GM23338 (cell line): Measurements from ENCODE around the gene ZBTB8B. TPM values are rescaled to one million over a fixed set of nuclear protein-coding genes. Genes with fewer than 3 reads are reported as not detected.

Source experiments
- ATAC-seq: fragments of 200-7000 bp; cut with Tn5 transposase; 3 replicates; pipeline ENCODE4 v1.9.1; 2020
- DNase-seq: peaks from one replicate; pipeline ENCODE4 v3.0.0-alpha.2; 2015; ENCODE audit warnings: low spot score
- H2AFZ ChIP-seq: fragments of 200-600 bp; sonication (generic); 2 replicates; pipeline ENCODE4 v1.8.0; 2016; ENCODE audit warnings: antibody characterized with exemption, mild to moderate bottlenecking, moderate library complexity
- H3F3A ChIP-seq: fragments of 200-600 bp; sonication (generic); replicated peaks from 2 replicates; pipeline ENCODE4 v1.8.0; 2017; ENCODE audit warnings: antibody characterized with exemption, mixed run types, low read depth
- H3K27ac ChIP-seq: fragments of 200-600 bp; sonication (generic); 2 replicates; pipeline ENCODE4 v1.6.1; 2016; ENCODE audit warnings: low read depth
- H3K27me3 ChIP-seq: fragments of 200-600 bp; sonication (generic); 2 replicates; pipeline ENCODE4 v1.8.0; 2016; ENCODE audit warnings: mild to moderate bottlenecking, mixed run types, moderate library complexity; ENCODE audit not compliant: insufficient read depth
- H3K36me3 ChIP-seq: fragments of 200-600 bp; sonication (generic); 2 replicates; pipeline ENCODE4 v1.8.0; 2016; ENCODE audit warnings: mild to moderate bottlenecking; ENCODE audit not compliant: insufficient read depth
- H3K4me1 ChIP-seq: fragments of 200-600 bp; sonication (generic); 2 replicates; pipeline ENCODE4 v1.8.0; 2016; ENCODE audit warnings: mild to moderate bottlenecking, moderate library complexity; ENCODE audit not compliant: insufficient read depth
- H3K4me2 ChIP-seq: fragments of 200-600 bp; sonication (generic); 2 replicates; pipeline ENCODE4 v1.7.1; 2017; ENCODE audit warnings: mixed run types
- H3K4me3 ChIP-seq: fragments of 200-600 bp; sonication (generic); 2 replicates; pipeline ENCODE4 v1.6.1; 2016; ENCODE audit warnings: mixed run types
- H3K79me2 ChIP-seq: fragments of 200-600 bp; sonication (generic); replicated peaks from 2 replicates; pipeline ENCODE4 v1.8.0; 2017; ENCODE audit warnings: mild to moderate bottlenecking; ENCODE audit not compliant: insufficient read depth
- H3K9me2 ChIP-seq: fragments of 200-600 bp; sonication (generic); 2 replicates; pipeline ENCODE4 v1.8.0; 2017; ENCODE audit not compliant: insufficient read depth
- H4K20me1 ChIP-seq: fragments of 200-600 bp; sonication (generic); replicated peaks from 2 replicates; pipeline ENCODE4 v1.8.0; 2017; ENCODE audit warnings: mild to moderate bottlenecking; ENCODE audit not compliant: insufficient read depth
- H3K27ac Mint-ChIP-seq: 2 replicates; pipeline ENCODE4 v1.8.0; 2020; ENCODE audit warnings: inconsistent platforms, mild to moderate bottlenecking, moderate library complexity, mixed read lengths
- H3K27me3 Mint-ChIP-seq: 3 replicates; pipeline ENCODE4 v1.8.0; 2022; ENCODE audit warnings: low read depth, mild to moderate bottlenecking, moderate library complexity, mixed read lengths, inconsistent platforms; ENCODE audit not compliant: insufficient read depth, poor library complexity
- H3K36me3 Mint-ChIP-seq: 3 replicates; pipeline ENCODE4 v1.8.0; 2021; ENCODE audit warnings: low read depth, mild to moderate bottlenecking, inconsistent platforms, moderate library complexity, mixed read lengths
- H3K4me1 Mint-ChIP-seq: 3 replicates; pipeline ENCODE4 v1.8.0; 2020; ENCODE audit warnings: mild to moderate bottlenecking, inconsistent platforms, mixed read lengths
- H3K4me3 Mint-ChIP-seq: 3 replicates; pipeline ENCODE4 v1.8.0; 2021; ENCODE audit warnings: moderate library complexity, mild to moderate bottlenecking, inconsistent platforms, mixed read lengths
- H3K9me3 Mint-ChIP-seq: 3 replicates; pipeline ENCODE4 v1.8.0; 2020; ENCODE audit warnings: moderate library complexity, mild to moderate bottlenecking, inconsistent platforms, mixed read lengths
- CREB1 ChIP-seq: fragments of 250-450 bp; sonication (Bioruptor Pico); IDR thresholded peaks from 2 replicates; pipeline ENCODE4 v1.5.0; 2020; ENCODE audit warnings: low read depth, mild to moderate bottlenecking, moderate library complexity
- CTCF ChIP-seq, 2 experiments: fragments of 200-600 bp in 1 of 2; sonication (generic) in 1 of 2; conservative IDR thresholded peaks; 2 replicates each; pipeline versions ENCODE4 v1.5.1 to v1.6.1; 2016 to 2017; ENCODE audit warnings: antibody characterized with exemption in 2 of 2, low read depth in 2 of 2, mild to moderate bottlenecking in 2 of 2, moderate library complexity in 1 of 2
- ETS1 ChIP-seq: IDR thresholded peaks from 2 replicates; pipeline ENCODE4 v1.6.1; 2016; ENCODE audit warnings: antibody characterized with exemption
- EZH2 ChIP-seq: fragments of 200-600 bp; sonication (generic); IDR thresholded peaks from one replicate; pipeline ENCODE4 v1.8.0; 2017; ENCODE audit warnings: antibody characterized with exemption, mild to moderate bottlenecking, low read depth; ENCODE audit not compliant: unreplicated experiment
- EZH2phosphoT487 ChIP-seq: fragments of 200-600 bp; sonication (generic); IDR thresholded peaks from one replicate; pipeline ENCODE4 v1.8.1; 2018; ENCODE audit warnings: antibody characterized with exemption; ENCODE audit not compliant: unreplicated experiment
- JUNB ChIP-seq: IDR thresholded peaks from one replicate; pipeline ENCODE4 v1.6.1; 2016; ENCODE audit warnings: antibody characterized with exemption; ENCODE audit not compliant: unreplicated experiment
- NANOG ChIP-seq: IDR thresholded peaks from 2 replicates; pipeline ENCODE4 v1.6.1; 2016; ENCODE audit warnings: antibody characterized with exemption, borderline replicate concordance
- POLR2AphosphoS5 ChIP-seq: IDR thresholded peaks from 2 replicates; pipeline ENCODE4 v1.6.1; 2016; ENCODE audit warnings: antibody characterized with exemption, low read depth
- REST ChIP-seq: IDR thresholded peaks from one replicate; pipeline ENCODE4 v1.6.1; 2018; ENCODE audit warnings: antibody characterized with exemption; ENCODE audit not compliant: unreplicated experiment
- STAT1 ChIP-seq: IDR thresholded peaks from one replicate; pipeline ENCODE4 v1.6.1; 2016; ENCODE audit warnings: antibody characterized with exemption; ENCODE audit not compliant: unreplicated experiment
- ZNF114 ChIP-seq: fragments of 250-450 bp; sonication (Bioruptor Pico); IDR thresholded peaks from 2 replicates; pipeline ENCODE4 v1.5.0; 2020; ENCODE audit warnings: mild to moderate bottlenecking, moderate library complexity
- ZNF331 ChIP-seq: fragments of 250-450 bp; sonication (Bioruptor Pico); IDR thresholded peaks from 2 replicates; pipeline ENCODE4 v1.5.0; 2020; ENCODE audit warnings: low read depth, mild to moderate bottlenecking, moderate library complexity
- polyA plus RNA-seq: library from polyadenylated mRNA; unstranded; fragments of >200 nt; fragmentation: Nextera tagmentation; extraction: Ambion mirVana; gene quantifications from 2 replicates; pipeline ENCODE4 v1.2.1, GENCODE V29; 2016
- total RNA-seq: library from RNA; depleted of rRNA; stranded (reverse); fragments of >200 nt; shearing (Covaris generic); gene quantifications from 2 replicates; pipeline ENCODE4 v1.2.3, GENCODE V29; 2014

The ZBTB8B gene
- total and polyA plus RNA-seq, 2 experiments from 2014 or later, result 0.95 to 4.2 TPM

GRCh38 chr1:32489774-32490454 lies 25.0 kb downstream of the ZBTB8B start:
- no peak overlapping the region for H3K4me2 ChIP-seq
- no peak overlapping the region for H3K4me3 ChIP-seq
- H3K79me2 ChIP-seq, result no peaks in the 10 kb centered on the region
- Mint-ChIP-seq H3K36me3 (peaks cover 4% of the 10 kb centered on the region), H3K9me3 (no peaks in the 10 kb centered on the region), H3K4me3 (no peak overlapping the region), H3K4me1 (peaks cover 7% of the 10 kb centered on the region; the same call in 2 of the 3 replicates), H3K27me3 (no peaks in the 10 kb centered on the region), H3K27ac (no peak overlapping the region)
- no peaks in the 10 kb centered on the region for H3K4me1 ChIP-seq
- no peak overlapping the region for H3K27ac ChIP-seq
- H3K9me2 ChIP-seq, result no peaks in the 10 kb centered on the region
- H2AFZ ChIP-seq, result no peak overlapping the region
- no peaks in the 10 kb centered on the region for H4K20me1 ChIP-seq
- H3K36me3 ChIP-seq, result no peaks in the 10 kb centered on the region; the same call in 1 of the 2 replicates
- DNase-seq, result no peak
- ATAC-seq, result no peak
- no peak for TF ChIP-seq EZH2phosphoT487
- TF ChIP-seq ZNF331 (CRISPR knock-in tag), result no peak
- no peak for TF ChIP-seq REST
- TF ChIP-seq POLR2AphosphoS5, result no peak
- no peak for TF ChIP-seq CREB1 (CRISPR knock-in tag)
- no peak for TF ChIP-seq STAT1
- no peak for TF ChIP-seq EZH2
- TF ChIP-seq CTCF (conservative IDR thresholded peaks at IDR 0.05; ENCODE audit: low read depth in 2 of 2), result no peak
- no peak for TF ChIP-seq ETS1
- no peak for TF ChIP-seq ZNF114 (CRISPR knock-in tag)
- no peak for TF ChIP-seq NANOG
- no peak for TF ChIP-seq JUNB
- H3K27me3 ChIP-seq, result no peaks in the 10 kb centered on the region
- 0 out of 2 replicates have a peak, but pooled peaks cover 2% of the 10 kb centered on the region for H3F3A ChIP-seq
